GM19452 (cell line): Measurements from ENCODE around the gene HUWE1.
"Not testable (repeated sequence)": the region's sequence is repeated elsewhere in the genome, so short reads cannot be mapped to it uniquely, and the experiment has no call there.

ENCODE experiments used
- ATAC-seq: cut with Tn5 transposase; IDR thresholded peaks from one replicate; pipeline ENCODE4 v1.9.1; 2021; ENCODE audit not compliant: unreplicated experiment

The HUWE1 gene

GRCh38 chrX:53526999-53527398, 159.5 kb downstream of the HUWE1 start:
- ATAC-seq, result no peak

GRCh38 chrX:53511322-53511721, 175.2 kb downstream of the HUWE1 start:
- no peak for ATAC-seq

GRCh38 chrX:53504035-53504434, 182.5 kb downstream of the HUWE1 start:
- not testable (repeated sequence) for ATAC-seq

- ATAC-seq, result no peak
Measured at GRCh38 chrX:53494436-53494835, 192.1 kb downstream of the HUWE1 start.

GRCh38 chrX:53486285-53486684, 200.2 kb downstream of the HUWE1 start:
- no peak for ATAC-seq

- ATAC-seq, result no peak
Measured at GRCh38 chrX:53483838-53484405, 202.6 kb downstream of the HUWE1 start.

- ATAC-seq, result no peak
Measured at GRCh38 chrX:53483416-53483815, 203.1 kb downstream of the HUWE1 start.
